Activated CD4-positive, alpha-beta T cell treated with anti-CD3 and anti-CD28 coated beads, Interleukin-2, amount 50 U/mL, for 48 hours (primary cell): ENCODE measurements around the gene STXBP1.
"Not testable (repeated sequence)": the region's sequence is repeated elsewhere in the genome, so short reads cannot be mapped to it uniquely, and the experiment has no call there.

ENCODE experiments used
- DNase-seq, 2 experiments: peaks; one replicate each; pipeline ENCODE4 v3.0.0-alpha.2; 2020

STXBP1 gene

DNA sequence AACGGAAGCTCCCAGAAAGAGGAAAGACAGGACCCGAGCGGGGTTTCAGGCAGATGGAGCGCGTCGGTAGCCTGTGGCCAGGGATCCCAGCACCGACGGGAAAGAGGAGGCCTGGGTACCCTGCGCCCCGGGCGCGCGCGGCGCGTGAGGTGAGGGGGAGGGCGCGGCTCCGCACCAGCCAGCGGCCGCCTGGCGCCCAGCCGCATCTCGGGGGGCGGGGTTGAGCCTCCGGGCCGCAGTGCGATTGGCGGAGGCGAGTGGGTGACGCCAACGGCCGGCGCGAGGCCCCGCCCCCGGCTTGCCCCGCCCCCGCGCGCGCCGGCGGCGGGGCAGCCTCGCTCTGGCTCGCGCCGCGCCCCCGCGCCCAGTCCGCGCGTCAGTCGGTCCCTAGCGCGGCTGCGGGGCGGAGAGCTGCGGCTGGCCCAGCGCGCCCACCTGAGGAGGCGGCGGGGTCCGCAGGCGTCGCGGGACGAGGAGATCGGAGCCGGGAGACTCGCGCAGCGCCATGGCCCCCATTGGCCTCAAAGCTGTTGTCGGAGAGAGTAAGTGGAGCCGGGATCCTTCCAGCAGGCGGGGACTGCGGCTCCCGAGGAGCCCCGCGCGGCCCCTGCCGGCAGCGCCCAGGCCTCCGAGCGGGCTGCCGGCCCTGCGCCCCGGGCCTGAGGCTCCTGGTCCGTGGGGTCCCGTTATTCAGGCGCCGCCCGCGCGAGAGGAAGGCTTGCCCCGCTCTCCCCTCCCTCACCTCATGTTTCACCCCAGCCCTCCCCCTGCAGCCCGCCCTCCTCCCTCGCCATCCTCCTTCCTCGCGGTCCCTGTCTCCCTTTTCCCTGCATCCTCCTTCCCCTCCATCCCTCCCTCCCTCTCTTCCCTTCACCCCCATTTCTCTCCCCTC, at the start of gene STXBP1:
TSS of gene STXBP1 (plus strand) at position 379 of the 892 bp plus-strand sequence. CDS start at position 506, 127 bp downstream.
- peak; percentile 86 to 88 for DNase-seq

DNA sequence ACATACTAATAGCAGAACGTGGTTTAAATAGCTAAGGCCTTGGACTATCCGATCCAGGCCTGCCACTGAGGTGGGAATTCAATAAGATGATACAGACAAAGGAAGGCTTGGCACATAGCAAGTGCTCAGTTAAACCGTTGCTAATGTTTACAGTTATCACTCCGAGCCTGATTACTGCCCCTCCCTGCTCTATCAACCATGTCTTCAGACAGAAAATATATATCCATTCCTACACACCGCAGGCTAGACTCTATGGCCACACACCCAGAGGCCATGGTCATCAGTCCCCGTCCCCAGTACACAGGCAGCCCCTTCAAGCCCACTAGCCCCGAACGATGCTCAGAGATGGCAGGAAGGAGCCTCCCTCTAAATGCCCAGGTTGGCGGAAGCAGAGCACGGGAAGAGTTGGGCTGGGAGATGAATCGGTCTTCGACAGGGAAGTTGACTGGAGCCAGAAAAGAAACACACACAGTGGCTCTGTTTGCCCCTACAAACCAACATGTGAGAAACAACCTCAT, 49.7 kb upstream of the STXBP1 start:
- DNase-seq: no peak

DNA sequence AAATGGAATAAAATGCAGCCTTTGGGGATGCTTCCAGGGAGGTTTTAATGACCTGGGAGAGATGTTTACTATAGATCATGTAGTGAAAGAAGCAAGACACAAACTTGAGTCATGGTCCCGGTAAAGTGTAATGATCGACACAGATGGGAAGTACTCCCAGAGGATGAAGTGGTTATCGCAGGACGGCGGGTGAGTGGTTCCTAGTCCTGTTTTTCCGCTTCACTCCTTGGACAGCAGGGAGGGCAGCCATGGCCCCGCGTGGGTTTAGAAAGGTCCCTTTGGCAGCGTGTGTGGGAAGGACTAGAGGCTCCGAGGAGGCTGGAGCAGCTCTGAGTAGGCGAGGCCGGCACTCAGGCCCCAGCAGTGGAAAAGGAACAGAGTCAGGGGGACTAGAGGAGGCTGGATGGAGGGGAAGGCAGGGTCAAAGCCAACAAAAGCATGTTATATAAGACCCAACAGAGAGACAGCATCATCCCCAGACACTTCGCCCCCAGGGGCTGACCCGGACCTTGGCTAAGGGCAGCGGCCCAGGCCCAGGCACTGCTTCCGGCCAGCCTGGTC, 49.2 kb upstream of the STXBP1 start:
- no peak for DNase-seq

DNA sequence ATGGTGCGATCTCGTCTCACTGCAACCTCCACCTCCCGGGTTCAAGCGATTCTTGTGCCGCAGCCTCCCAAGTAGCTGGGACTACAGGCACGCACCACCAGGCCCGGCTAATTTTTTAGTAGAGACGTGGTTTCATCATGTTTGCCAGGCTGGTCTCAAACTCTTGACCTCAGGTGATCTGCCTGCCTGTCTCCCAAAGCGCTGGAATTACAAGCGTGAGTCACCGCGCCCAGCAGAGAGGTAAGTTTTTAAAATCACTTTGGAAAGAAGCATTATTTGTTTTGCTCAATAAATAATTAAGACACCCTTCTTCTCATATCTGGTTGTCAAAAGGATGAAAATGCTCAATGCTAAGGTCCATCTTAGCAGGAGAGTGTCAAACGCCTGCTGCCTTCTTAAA, 48.5 kb upstream of the STXBP1 start:
- no peak for DNase-seq

DNA sequence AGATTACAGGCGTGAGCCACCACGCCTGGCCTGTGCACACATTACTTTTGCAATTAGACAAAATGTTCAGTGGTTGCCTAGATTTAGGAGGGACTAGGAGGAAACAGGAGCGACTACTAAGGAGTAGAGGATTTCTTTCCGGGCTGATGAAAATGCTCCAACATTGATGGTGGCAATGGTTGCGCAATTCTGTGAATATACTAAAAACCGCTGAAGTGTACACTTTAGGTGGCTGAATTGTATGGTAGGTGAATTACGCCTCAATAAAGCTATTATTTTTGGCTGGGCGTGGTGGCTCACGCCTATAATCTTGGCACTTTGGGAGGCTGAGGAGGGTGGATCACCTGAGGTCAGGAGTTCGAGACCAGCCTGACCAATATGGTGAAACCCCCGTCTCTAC, 46.8 kb upstream of the STXBP1 start:
- no peak for DNase-seq

DNA sequence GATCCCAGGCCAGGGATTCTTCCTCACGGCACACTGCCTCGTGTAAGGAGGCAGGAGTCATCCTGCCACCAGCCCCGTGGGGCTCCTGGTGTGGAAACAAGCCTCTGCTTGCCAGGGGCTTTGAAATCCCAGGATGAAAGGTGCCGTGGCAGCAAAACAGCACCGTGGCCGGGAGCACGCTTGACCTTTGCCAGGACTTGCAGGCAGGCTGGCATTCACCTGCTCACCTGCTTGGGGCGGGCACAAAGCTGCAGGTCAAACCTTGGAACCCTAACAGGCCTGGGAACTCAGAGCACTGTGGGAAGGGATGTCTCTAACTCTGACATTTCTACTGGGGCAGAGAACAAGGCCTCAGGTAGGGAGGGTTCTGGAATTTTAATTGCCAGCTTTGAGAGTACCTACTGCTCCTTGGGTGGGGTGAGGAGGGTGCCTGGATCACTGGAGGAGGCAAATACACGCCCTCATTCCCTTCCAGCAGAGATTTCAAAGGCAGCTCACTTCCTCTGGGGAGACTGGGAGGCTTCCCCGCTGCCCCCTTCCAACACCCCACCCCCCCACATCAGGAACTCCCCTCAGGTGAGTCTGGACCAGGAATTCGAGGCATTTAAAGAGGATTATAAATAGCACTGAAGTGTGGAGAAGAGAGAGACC, 45.6 kb upstream of the STXBP1 start:
- DNase-seq: no peak

DNA sequence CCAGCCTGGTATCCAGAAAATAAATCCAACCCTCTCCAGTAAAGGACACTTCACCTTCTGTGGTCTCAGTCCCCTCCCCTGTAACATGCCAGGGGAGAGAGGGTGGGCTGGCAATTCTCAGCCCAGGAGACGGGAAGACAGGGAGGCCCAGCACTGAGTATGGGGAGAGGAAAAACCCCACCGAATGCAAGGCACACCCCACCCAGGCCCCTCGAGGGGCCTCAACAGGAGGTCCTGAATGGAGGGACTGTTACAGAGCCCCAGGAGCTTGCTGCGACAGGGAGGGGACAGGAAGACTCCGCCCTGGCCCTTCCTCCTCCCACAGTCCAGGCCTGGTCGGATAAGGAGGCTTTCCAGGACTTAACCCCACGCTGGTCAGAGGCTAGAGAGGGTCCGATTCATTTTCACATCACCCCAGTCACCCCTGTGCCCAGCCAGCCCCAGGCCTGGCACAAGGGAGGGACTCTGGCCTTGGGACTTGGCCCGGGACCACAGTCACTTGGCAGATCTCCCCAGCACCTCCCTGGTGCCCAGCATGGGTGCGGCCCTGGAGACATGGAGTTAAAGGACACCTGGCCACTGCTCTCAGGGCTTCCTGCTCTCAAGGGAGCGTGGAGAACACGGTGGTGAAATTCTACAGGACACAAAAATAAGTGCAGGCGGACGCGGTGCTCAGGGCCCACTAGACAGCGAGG, 44.9 kb upstream of the STXBP1 start:
- no peak for DNase-seq

DNA sequence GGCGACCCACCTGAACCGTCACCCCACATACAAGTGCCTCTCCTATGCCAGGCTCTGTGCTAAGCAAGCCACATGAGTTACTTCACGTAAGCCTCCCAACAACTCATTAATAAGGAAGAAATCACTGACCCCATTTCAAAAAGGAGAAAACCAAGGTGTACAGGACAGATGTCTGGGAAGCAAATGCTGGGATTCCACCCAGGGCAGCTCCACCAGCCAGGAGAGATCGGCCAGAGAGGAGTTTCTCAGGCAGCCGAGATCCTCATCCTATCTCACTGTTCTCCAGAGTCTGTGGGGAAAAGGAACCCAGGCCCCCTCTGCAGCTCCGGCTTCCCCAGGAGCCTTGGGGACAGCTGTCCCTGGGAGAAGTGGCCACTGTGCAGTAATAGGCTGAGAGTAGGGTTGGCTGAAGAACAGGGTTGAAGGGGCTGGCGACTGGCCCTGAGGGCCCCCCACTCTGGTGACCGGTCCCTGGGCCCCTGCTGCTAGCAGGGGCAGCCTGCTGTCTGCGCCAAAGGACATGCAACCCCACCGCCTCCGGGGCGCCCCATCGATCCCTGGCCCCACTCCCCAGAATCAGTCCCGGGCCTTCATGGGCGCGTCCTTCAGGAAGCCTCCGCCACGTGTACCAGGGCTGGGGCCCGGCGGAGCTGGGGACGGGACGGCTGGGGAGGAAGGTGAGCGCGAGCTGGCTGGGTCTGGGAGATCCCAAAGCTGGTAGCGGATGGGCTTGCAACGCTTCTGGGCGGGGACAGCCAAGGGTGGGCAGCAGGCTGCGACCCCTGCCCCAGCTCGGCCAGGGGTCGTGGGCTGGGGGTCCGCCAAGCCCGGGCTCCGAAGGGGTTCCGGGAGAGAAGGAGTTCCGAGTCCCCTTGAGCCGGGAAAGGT, 44.1 kb upstream of the STXBP1 start:
- peak in 1 of 2 experiments; percentile 22 for DNase-seq

DNA sequence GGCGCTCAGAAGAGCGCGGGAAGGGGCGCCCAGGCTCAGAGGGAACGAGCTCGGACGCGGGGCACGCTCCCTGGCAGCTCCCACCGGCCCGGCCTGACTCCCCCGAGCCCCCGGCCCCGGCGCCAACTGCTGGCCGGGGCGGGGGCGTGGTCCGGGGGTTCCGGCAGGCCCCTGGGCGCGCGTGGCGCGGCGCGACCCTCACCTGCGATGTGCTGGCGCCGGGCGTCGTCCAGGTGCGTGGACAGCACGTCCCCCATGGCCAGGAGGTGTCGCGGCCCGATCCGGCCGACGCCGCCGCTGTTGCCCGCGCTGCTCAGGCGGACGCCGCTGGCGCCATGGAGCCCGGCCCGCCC, 43.5 kb upstream of the STXBP1 start:
- DNase-seq: no peak

DNA sequence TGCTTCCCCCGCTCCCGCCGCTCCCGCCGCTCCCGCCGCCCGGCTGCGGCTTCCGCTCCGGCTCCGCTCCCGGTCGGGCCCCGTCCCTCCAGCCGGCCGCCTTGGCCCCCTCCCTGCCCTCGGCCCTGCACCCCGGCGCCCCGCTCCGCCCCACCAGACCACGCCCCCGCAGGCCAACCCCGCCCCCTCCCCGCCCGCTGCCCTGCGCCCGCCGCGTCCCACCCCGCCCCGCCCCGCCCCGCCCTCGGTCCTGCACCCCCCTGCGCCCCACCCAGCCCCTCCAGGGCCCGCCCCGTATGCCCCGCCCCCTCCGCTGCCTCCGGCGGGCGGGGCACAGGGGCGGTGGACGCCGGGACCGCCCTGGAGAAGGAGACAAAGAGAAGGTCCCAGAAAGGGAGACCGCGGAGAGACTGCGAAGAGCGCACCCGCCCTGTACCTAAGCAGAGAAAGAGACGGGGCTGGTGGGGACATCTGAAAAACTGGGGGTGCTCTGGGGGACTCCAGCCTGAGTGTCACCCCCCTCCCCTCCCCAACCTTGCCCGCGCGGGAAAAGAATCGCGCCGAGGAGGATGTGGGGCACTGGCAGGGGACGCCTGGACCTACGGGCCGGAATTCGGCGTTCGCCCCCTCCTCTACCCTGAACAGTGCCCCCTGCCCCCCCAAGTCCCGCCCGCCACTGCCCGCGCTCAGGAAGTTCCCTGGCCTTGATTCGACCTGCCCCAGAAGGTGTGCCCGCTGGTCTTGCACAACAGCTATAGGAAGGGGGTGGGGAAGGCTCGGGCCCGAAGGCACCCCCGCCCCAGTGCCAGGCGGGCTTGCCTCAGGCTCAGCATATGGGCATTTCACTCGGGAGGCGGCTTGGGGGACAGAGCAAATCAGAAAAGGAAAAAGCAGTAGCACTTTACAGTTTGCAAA, 42.8 kb upstream of the STXBP1 start:
- DNase-seq: peak; percentile 77

DNA sequence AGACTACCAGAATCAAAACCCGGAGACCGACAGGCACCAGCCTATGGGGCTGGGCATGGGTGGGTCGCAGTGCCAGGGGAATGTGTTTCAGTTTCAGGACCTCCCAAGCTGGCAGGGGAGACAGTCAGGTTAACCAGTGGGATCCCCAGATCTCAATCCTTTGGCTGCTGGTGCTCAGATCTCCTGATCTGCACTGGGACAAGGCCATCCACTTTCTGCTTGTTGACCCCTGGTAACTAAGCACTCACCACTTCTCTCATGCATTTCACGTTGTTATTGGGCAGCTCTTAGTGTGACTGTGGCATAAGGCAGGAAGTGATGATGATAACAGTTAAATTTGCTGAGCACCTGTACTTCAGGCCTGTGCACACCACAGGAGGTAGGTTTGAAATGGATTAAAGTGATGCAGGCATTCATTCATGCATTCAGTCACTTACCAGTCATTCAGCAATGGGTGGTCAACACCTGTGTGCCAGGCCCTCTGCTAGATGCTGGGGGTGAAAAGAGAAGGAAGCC, 42.1 kb upstream of the STXBP1 start:
- no peak for DNase-seq

DNA sequence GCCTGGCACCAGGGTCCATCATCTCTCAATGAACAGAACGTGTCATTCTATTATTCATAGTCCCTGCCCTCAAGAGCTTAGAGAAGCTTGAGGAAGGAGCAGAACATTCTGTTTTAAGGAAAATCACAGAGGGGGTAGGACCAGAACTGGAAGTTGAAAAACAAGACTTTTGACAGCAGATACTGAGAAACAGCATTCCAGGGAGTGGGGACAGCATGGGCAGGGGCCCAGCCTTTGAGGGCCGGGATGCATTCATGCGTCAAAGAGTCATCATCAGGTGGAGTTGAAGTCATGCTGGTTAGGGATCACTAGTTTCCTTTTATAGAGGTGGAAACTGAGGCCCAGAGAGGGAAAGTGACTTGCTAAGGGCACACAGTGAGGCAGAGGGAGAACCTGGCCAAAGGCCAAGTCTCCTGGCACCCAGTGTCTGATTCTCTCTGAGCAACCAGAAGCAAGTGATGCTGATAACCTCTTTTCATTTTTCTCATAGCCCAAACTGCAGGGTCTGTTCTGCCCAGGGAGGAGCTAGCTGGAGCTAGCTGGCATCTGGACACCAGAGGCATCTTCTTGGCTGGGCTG, 41.5 kb upstream of the STXBP1 start:
- DNase-seq: no peak

DNA sequence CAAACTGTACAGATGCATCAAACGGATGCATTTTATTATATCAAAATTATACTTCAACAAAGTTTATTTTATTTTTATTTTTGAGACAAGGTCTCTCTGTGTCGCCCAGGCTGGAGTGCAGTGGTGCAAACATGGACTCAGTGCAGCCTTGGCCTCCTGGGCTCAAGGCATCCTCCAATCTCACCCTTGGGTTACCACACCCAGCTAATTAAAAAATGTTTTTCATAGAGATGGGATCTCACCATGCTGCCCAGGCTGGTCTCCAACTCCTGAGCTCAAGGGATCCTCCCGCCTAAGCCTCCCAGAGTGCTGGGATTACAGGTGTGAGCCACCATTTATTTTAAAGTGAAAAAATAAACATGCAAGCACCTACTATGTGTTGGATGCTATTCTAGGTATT, 40.1 kb upstream of the STXBP1 start:
- no peak for DNase-seq

DNA sequence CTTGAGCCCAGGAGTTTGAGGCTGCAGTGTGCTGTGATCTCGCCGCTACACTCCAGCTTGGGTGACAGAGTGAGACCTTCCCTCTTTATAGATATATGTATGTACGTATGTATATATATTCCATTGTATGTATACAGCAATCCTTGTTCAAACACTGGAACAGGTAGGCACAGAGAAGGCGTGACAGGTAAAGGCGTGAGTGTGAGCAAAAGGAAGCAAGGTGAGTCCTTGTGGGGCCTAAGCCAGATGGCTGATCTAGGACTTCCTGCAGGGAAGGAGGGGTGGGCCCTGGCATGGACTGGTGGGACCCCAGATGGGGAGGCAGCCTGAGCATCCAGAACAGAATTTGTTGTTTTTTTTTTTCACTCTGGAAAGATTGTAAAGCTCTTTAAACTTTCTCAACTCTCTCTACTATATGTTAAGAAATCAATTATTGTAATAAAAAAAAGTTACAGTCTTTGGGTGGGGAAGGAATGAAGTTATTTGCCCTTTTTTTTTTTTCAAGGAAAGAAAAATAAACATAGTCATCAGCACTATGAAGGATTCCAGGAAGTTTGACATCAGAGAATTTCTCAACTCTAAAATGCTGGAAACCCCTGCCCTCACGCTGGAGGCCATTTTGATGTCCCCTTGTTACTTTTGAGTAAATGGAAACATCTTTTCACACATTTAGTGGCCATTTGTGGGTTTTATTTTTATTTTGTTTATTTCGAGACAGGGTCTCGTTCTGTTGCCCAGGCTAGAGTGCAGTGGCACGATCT, 38.9 kb upstream of the STXBP1 start:
- no peak for DNase-seq

DNA sequence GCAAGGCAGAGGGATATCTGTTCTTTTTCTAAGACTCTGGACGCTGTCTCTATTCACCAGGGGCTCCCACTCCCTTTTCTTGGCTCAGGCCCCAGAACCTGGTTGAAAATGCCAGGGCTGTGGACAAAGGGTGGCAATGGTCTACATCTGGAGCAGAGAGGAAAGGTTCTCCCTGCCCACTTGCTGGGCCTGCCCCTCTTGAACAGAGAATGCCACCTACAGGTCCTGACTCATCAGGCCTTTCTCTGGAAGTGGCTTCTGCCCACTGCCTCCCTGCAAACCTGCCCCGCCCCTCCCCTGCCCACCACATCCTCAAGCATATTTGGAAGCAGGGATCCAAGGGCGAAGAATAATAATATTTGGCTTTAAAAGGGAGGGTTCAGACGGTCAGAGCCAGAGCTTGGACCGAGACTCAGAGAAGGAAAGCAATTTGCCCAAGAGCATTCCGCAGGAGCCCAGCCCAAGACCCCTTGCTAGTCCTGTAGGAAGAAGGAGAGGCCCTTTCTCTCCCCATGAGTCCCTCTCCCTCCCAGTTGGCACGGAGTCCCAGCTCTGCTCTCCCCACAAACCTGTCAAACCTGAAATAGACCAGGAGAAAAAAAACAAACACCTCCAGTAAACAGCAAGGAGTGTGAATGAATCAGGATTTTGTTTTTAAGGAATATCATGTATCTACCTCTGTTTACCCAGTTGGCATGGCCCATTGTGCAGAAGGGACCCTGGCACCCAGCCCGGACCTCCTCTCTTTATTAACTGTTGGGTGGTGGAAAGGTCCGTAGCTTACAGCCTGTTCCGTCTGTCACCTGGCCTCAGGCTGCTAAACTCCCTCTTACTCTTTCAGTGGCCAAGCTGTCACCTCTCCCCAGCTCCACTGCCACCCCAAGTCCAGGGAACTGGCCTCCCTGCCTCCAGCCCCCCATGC, 37.7 kb upstream of the STXBP1 start:
- DNase-seq: peak; percentile 63 to 69

DNA sequence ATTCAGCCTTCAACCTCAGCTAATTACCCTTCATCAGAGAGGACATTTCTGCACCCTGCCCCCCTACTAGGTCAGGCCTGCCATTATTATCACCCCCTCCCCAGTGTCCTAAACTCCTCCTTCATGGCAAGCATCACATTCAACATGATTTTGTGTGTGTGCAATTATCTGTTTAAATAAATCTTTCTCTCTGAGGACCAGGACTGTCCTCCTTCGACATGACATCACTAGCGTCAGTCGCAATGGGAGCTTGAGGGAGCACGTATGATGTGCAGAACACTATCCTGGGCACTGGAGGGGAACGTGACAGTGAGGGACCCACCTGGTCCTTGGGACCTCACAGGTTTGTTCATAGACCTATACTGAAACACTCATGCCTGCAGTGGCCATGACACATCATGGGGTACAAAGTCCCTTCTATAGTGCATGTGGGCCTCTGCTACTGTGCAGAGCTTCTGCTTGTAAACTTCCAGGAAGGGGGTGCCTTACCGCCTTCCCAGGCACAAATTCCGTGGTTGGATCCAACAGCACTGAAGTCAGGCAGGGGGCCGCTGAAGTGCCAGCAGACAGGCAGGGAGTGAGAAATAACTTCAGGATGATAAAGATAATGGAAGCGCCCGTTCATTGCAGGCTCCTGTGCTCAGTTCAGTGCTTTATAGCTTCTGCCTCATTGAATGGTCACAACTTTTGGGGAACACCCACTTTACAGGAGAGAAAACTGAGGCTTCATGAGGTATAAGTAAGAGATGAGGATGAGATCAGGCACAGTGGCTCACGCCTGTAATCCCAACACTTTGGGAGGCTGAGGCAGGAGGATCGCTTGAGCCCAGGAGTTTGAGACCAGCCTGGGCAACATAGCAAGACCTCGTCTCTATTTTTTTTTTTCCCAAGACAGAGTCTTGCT, 36.0 kb upstream of the STXBP1 start:
- no peak for DNase-seq

DNA sequence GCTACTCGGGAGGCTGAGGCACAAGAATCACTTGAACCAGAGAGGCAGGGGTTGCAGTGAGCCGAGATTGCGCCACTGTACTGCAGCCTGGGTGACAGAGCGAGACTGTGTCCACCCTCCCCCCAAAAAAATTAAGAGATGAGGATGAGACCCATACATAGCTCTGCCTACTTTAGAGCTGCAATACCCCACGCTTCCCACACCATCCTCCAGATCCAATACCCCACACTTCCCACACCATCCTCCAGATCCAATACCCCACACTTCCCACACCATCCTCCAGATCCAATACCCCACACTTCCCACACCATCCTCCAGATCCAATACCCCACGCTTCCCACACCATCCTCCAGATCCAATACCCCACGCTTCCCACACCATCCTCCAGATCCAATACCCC, 34.9 kb upstream of the STXBP1 start:
- not testable (repeated sequence) for DNase-seq

DNA sequence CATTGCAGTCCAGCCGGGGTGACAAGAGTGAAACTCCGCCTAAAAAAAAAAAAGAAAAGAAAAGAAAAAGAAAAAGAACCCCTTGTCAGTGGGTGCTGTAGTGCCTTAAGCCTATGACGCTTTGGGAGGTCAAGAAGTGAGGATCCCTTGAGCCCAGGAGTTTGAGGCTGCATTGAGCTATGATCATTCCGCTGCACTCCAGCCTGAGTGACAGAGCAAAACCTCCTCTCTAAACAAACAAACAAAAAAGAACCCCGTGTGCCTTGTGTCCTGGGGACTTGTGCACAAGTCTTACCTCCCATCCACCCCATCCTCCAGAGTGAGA, 33.5 kb upstream of the STXBP1 start:
- DNase-seq: no peak
